ENCODE data around the gene SSBP4.
"Not testable (repeated sequence)": the region's sequence is repeated elsewhere in the genome, so short reads cannot be mapped to it uniquely, and the experiment has no call there.

Gene SSBP4

GRCh38 chr19:18419195-18419698 is at the start of gene SSBP4:
TSS of gene SSBP4 (plus strand) at chr19:18419398. CDS start at chr19:18419649, 251 bp downstream.
- peak; percentile 88 for DNase-seq

GRCh38 chr19:18373407-18373891 is 45.7 kb upstream of the SSBP4 start:
- DNase-seq = no peak

GRCh38 chr19:18373892-18374629 is 45.1 kb upstream of the SSBP4 start:
- peak; percentile 98 for DNase-seq

GRCh38 chr19:18377026-18377425 is 42.2 kb upstream of the SSBP4 start:
- no peak for DNase-seq

- DNase-seq = peak; percentile 72
Measured at GRCh38 chr19:18379803-18380747, 39.1 kb upstream of the SSBP4 start.

GRCh38 chr19:18380843-18381242 is 38.4 kb upstream of the SSBP4 start:
- DNase-seq = no peak

- not testable (repeated sequence) for DNase-seq
Measured at GRCh38 chr19:18383622-18384021, 35.6 kb upstream of the SSBP4 start.

- DNase-seq = no peak
Measured at GRCh38 chr19:18384775-18385174, 34.4 kb upstream of the SSBP4 start.

GRCh38 chr19:18385359-18385674 is 33.9 kb upstream of the SSBP4 start:
- no peak for DNase-seq

GRCh38 chr19:18385675-18386542 is 33.3 kb upstream of the SSBP4 start, which contains the start of gene GDF15:
TSS of gene GDF15 (plus strand) at chr19:18386158. CDS start at chr19:18386190, 32 bp downstream.
- peak; percentile 78 for DNase-seq

GRCh38 chr19:18386543-18387271 is 32.5 kb upstream of the SSBP4 start:
- DNase-seq = peak; percentile 45

GRCh38 chr19:18388100-18388959 is 30.9 kb upstream of the SSBP4 start:
- peak; percentile 94 for DNase-seq

- DNase-seq = no peak
Measured at GRCh38 chr19:18388960-18389725, 30.1 kb upstream of the SSBP4 start.

- DNase-seq = no peak
Measured at GRCh38 chr19:18389726-18390064, 29.5 kb upstream of the SSBP4 start.

GRCh38 chr19:18390065-18390907 is 28.9 kb upstream of the SSBP4 start:
- no peak for DNase-seq

- no peak for DNase-seq
Measured at GRCh38 chr19:18391509-18392075, 27.6 kb upstream of the SSBP4 start.

- DNase-seq = peak; percentile 78
Measured at GRCh38 chr19:18392417-18392816, 26.8 kb upstream of the SSBP4 start.

- no peak for DNase-seq
Measured at GRCh38 chr19:18392926-18393325, 26.3 kb upstream of the SSBP4 start.

GRCh38 chr19:18393836-18394235 is 25.4 kb upstream of the SSBP4 start:
- DNase-seq = no peak

All from hematopoietic multipotent progenitor cell treated with erythropoietin and hydrocortisone succinate and interleukin-3 and kit ligand, for 6 days (in vitro differentiated cells).